ENCODE data around the gene TMEM221. TPM values are rescaled to one million over a fixed set of nuclear protein-coding genes. Genes with fewer than 3 reads are reported as not detected.

The TMEM221 gene
- total RNA-seq, 2 donors from 2014 or later: 3.5 to 4.8 TPM

DNA sequence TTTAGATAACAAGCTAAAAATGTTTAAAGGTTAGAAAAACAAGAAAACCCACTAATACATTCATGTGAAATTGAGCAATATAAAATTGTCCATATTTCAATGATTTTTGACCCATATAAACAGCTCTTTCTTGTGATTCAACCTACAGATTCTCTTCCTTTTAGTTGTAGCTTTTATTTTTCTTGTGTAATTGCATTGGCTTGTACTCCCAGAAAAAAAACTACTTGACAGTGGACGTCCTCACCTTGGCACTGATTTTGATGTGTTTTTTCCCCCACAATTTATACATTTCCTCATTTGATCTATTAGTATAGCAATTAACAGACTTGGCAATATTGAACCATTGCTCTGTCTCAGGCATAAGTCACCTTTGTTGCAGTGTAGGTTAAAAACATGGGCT lies 59.2 kb downstream of the TMEM221 start:
- TF ChIP-seq, protein P1, sequence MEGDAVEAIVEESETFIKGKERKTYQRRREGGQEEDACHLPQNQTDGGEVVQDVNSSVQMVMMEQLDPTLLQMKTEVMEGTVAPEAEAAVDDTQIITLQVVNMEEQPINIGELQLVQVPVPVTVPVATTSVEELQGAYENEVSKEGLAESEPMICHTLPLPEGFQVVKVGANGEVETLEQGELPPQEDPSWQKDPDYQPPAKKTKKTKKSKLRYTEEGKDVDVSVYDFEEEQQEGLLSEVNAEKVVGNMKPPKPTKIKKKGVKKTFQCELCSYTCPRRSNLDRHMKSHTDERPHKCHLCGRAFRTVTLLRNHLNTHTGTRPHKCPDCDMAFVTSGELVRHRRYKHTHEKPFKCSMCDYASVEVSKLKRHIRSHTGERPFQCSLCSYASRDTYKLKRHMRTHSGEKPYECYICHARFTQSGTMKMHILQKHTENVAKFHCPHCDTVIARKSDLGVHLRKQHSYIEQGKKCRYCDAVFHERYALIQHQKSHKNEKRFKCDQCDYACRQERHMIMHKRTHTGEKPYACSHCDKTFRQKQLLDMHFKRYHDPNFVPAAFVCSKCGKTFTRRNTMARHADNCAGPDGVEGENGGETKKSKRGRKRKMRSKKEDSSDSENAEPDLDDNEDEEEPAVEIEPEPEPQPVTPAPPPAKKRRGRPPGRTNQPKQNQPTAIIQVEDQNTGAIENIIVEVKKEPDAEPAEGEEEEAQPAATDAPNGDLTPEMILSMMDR (conservative IDR thresholded peaks at IDR 0.05): no peak
- Histone ChIP-seq H3K9ac (ENCODE audit: extremely low read depth, low read length, poor library complexity, severe bottlenecking) (no peak overlapping the region), H3K4me3 (ENCODE audit: low read length) (no peak overlapping the region), H3K27ac (ENCODE audit: low read depth, low read length) (no peak overlapping the region), H3K27me3 (ENCODE audit: control insufficient read depth, insufficient read depth, low read length, poor library complexity, severe bottlenecking) (no peaks in the 10 kb centered on the region), H3K36me3 (ENCODE audit: control insufficient read depth, insufficient read depth, low read length) (no peaks in the 10 kb centered on the region), H3K9me3 (ENCODE audit: control insufficient read depth, low read length) (peaks cover 13% of the 10 kb centered on the region), H3K4me1 (ENCODE audit: control insufficient read depth, insufficient read depth, low read length) (no peaks in the 10 kb centered on the region)
- Mint-ChIP-seq H3K27me3 (ENCODE audit: insufficient read depth) (peaks cover 23% of the 10 kb centered on the region), H3K4me1 (peaks cover 3% of the 10 kb centered on the region), H3K36me3 (ENCODE audit: low read depth) (no peaks in the 10 kb centered on the region), H3K27ac (no peak overlapping the region), H3K4me3 (no peak overlapping the region), H3K9me3 (peaks cover 10% of the 10 kb centered on the region)
- WGBS, 2 experiments (ENCODE audit: insufficient coverage in 1 of 2, insufficient read length in 1 of 2): 77% methylated on average over 1 of the region's 1 CpG; no CpG with 5 or more reads in 1 of the 2 experiments
- DNase-seq: no peak

DNA sequence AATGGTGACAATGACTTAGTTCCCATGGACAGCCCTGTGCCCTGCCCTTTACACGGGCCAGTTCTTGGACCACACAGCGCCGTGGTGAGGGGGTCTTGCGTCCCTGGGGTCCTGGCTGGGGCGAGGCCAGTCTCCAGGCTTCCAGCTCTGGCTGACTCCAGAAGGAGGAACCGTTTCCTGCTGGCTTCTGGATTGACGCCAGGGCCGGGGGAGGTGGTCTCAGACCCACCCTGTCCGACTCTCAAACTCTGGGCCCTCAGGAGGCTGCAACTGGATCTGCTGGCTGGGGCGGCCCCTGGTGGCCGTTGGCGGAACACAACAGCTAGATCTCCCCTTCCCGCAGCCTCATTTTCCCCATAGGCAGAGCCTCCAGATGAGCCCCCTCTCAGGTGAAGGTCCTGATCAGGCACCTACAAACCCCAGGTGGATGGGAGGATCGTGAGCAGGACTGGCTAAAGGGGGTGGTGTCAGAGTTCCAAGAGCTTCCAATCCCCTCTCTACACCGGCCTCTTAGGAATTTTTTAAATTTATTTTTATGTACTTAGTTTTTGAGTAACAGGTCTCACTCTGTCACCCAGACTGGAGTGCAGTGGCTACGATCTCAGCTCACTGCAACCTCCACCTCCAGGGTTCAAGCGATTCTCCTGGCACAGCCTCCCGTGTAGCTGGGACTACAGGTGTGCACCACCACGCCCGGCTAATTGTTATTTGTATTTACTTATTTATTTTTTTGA lies 62.4 kb downstream of the TMEM221 start:
- peak; percentile 92 for DNase-seq
- no peak overlapping the region for H3K4me3 ChIP-seq (ENCODE audit: low read length)
- H3K27me3 ChIP-seq (ENCODE audit: control insufficient read depth, insufficient read depth, low read length, poor library complexity, severe bottlenecking): no peaks in the 10 kb centered on the region
- no peak overlapping the region for H3K27ac ChIP-seq (ENCODE audit: low read depth, low read length)
- peaks cover 13% of the 10 kb centered on the region for H3K9me3 ChIP-seq (ENCODE audit: control insufficient read depth, low read length)
- H3K9ac ChIP-seq (ENCODE audit: extremely low read depth, low read length, poor library complexity, severe bottlenecking): no peak overlapping the region
- TF ChIP-seq, protein P1 (conservative IDR thresholded peaks at IDR 0.05): peak; percentile 96
- H3K36me3 ChIP-seq (ENCODE audit: control insufficient read depth, insufficient read depth, low read length): no peaks in the 10 kb centered on the region
- H3K27ac Mint-ChIP-seq: peak overlapping the region; percentile 64
- WGBS, 2 experiments (ENCODE audit: insufficient coverage in 1 of 2, insufficient read length in 1 of 2): 49 to 67% methylated on average over 1 to 19 of the region's 20 CpGs
- H3K36me3 Mint-ChIP-seq (ENCODE audit: low read depth): no peaks in the 10 kb centered on the region
- H3K4me1 Mint-ChIP-seq: peaks cover 3% of the 10 kb centered on the region
- no peaks in the 10 kb centered on the region for H3K4me1 ChIP-seq (ENCODE audit: control insufficient read depth, insufficient read depth, low read length)
- H3K4me3 Mint-ChIP-seq: no peak overlapping the region
- H3K27me3 Mint-ChIP-seq (ENCODE audit: insufficient read depth): peaks cover 23% of the 10 kb centered on the region
- peaks cover 10% of the 10 kb centered on the region for H3K9me3 Mint-ChIP-seq

Other genes starting within 250 kb of the TMEM221 start
- gene USE1, start 233.3 kb downstream of the TMEM221 start, total RNA-seq: 10 to 100 TPM; 17.4 to 18.4 TPM
- 10 to 100 TPM; 23.1 to 29.1 TPM for gene OCEL1, start 222.4 kb downstream of the TMEM221 start, total RNA-seq
- gene NR2F6, start 202.7 kb downstream of the TMEM221 start, total RNA-seq: 100 to 1,000 TPM; 103 to 107 TPM
- 1 to 10 TPM; 3.8 to 6.2 TPM for gene USHBP1, start 183.9 kb downstream of the TMEM221 start, total RNA-seq
- gene BABAM1, start 181.2 kb downstream of the TMEM221 start, total RNA-seq: 100 to 1,000 TPM; 136 to 151 TPM
- gene ANKLE1, start 166.8 kb downstream of the TMEM221 start, total RNA-seq: 1 to 10 TPM; 4.6 to 9.9 TPM
- 10 to 100 TPM; 11.6 to 21.1 TPM for gene ABHD8, start 145.2 kb downstream of the TMEM221 start, total RNA-seq
- gene MRPL34, start 142.8 kb downstream of the TMEM221 start, total RNA-seq: 10 to 100 TPM; 58.1 to 62.2 TPM
- 10 to 100 TPM; 36.9 to 42.3 TPM for gene DDA1, start 139.1 kb downstream of the TMEM221 start, total RNA-seq
- 10 to 100 TPM; 27.5 to 29.5 TPM for gene ANO8, start 113.8 kb downstream of the TMEM221 start, total RNA-seq
- 10 to 100 TPM; 48.7 to 55.7 TPM for gene GTPBP3, start 111.1 kb downstream of the TMEM221 start, total RNA-seq
- under 1 TPM in 1 of 2 donors, not detected in 1; 0.44 TPM for gene PLVAP, start 71.3 kb downstream of the TMEM221 start, total RNA-seq
- gene CCDC194, start 54.5 kb downstream of the TMEM221 start, total RNA-seq: 1 to 10 TPM; 2.0 to 3.4 TPM
- 100 to 1,000 TPM in 1 of 2 donors, 10 to 100 TPM in 1; 50.8 to 147 TPM for gene BST2, start 43.0 kb downstream of the TMEM221 start, total RNA-seq
- gene MVB12A, start 28.6 kb downstream of the TMEM221 start, total RNA-seq: 10 to 100 TPM; 63.1 to 64.8 TPM
- not detected for gene NXNL1, start 12.3 kb upstream of the TMEM221 start, total RNA-seq
- gene SLC27A1, start 21.9 kb upstream of the TMEM221 start, total RNA-seq: 10 to 100 TPM; 11.8 to 16.9 TPM
- 100 to 1,000 TPM; 121 to 132 TPM for gene PGLS, start 63.0 kb upstream of the TMEM221 start, total RNA-seq
- 10 to 100 TPM; 61.2 to 68.3 TPM for gene COLGALT1, start 107.0 kb upstream of the TMEM221 start, total RNA-seq
- gene UNC13A, start 239.7 kb upstream of the TMEM221 start, total RNA-seq: 10 to 100 TPM in 1 of 2 donors, 1 to 10 TPM in 1; 5.6 to 10.7 TPM